GM19468 (cell line): Measurements from ENCODE around the gene HTR6.

ENCODE experiments used
- ATAC-seq: cut with Tn5 transposase; IDR thresholded peaks from one replicate; pipeline ENCODE4 v1.9.1; 2021; ENCODE audit warnings: mild to moderate bottlenecking, moderate library complexity, moderate number of reproducible peaks; ENCODE audit not compliant: unreplicated experiment; ENCODE audit errors: extremely low read depth

HTR6 gene

GRCh38 chr1:19710825-19711611, 46.3 kb downstream of the HTR6 start:
- no peak for ATAC-seq

- ATAC-seq, result no peak
Measured at GRCh38 chr1:19712928-19713327, 48.3 kb downstream of the HTR6 start.

DNA sequence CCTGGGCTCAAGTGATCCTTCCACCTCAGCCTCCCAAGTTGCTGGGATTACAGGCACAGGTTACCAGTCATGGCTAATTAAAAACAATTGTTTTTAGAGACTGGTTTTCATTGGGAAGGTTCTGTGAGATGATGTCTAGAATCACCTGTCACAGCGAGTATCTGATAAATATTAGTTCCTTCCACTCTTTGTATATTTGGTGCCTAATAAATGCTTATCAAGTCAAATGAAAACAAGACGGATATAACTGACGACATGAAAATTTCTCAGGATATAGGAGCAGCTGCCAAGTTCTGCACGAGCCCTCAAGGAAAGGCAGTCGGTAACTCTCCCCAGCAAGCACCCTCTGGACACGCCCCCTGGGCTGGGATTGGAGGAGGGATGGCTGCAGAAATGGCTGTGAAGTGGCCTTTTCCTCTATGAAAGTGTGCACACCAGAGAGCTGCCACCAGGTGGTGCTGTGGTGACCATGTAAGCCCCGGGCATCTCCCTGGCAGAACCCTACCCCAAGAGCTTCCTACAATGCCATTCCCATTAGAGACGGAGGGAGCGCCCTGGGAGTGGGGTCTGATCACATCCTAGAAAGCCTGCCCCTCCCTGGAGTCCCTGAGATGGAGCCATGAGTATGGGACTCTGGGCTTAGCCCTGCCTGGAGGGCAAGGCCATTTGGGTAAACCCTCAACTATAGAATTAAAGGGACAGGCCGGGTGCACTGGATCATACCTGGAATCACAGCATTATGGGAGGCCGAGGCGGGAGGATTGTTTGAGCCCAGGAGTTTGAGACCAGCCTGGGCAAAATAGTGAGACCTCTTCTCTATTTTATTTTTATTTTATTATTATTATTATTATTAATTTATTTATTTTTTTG, 50.9 kb downstream of the HTR6 start:
- no peak for ATAC-seq

GRCh38 chr1:19717467-19717866, 52.8 kb downstream of the HTR6 start:
- no peak for ATAC-seq

- ATAC-seq, result no peak
Measured at GRCh38 chr1:19720174-19720573, 55.5 kb downstream of the HTR6 start.

- ATAC-seq, result no peak
Measured at GRCh38 chr1:19720973-19721372, 56.3 kb downstream of the HTR6 start.

GRCh38 chr1:19723874-19724273, 59.2 kb downstream of the HTR6 start:
- ATAC-seq, result no peak

GRCh38 chr1:19725606-19726005, 60.9 kb downstream of the HTR6 start:
- no peak for ATAC-seq

DNA sequence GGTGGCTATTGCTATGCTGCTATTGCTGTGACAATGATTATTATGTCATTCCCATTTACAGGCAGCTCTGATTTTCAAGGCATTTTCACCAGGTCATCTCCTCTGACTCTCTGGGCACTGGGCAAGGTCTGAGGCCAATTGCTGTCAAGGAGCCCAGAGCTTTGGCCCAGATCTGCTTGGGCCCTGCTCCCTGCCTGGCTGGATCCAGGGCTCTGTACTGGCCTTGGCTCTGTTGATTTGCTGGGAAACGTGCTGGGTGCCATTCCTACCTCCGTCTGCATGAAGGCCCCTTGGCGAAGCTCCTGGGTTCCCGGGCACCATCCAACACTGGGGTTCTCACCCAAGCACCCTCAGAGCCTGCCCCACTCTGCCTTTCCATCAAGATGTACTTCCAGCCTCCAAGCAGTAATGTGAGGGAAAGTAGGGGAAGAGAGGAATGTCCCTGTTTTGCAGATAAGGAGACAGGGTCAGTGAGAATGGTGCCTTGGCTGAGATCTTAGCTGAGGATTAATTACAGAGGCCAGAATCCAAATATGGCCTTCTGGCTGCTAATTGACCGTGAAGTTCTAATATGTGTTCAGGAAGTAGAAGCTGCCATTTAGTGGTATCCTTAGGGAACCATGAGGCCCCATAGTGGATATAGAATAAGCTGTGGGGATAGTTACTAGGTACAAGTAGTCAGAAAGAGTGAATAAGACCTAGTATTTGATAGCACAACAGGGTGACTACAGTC, 63.9 kb downstream of the HTR6 start:
- ATAC-seq, result no peak

DNA sequence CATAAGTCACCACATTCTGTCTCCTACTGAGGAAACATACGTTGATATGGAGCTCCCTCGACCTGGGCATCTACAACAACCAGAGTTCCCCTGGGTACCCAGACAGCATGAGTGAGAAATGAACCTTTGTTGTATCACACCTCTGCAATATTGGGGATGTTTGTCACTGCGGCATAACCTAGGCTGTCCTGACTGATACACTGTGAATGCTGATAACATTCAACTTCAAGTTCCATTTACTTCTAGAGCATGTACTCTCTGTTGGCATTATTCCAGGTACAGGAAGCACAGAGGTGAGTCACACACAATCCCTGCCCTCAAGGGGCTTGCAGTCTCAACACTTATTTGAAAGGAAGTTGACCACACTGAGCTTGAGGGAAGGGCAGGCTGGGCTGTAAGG, 65.6 kb downstream of the HTR6 start:
- no peak for ATAC-seq
